Neural cell (in vitro differentiated cells): ENCODE data around the gene TPPP3. TPM values are rescaled to one million over a fixed set of nuclear protein-coding genes. Genes with fewer than 3 reads are reported as not detected.

Experiments
- H2AFZ ChIP-seq: fragments of 200-600, 300-800 bp; sonication (generic), shearing (Covaris generic); 2 replicates; pipeline ENCODE4 v1.6.0; 2014; ENCODE audit warnings: low read depth, mild to moderate bottlenecking, antibody characterized with exemption, low read length, moderate library complexity
- H3F3A ChIP-seq: fragments of 200-600 bp; shearing (Covaris generic); 2 replicates; pipeline ENCODE4 v1.6.1; 2016; ENCODE audit warnings: mild to moderate bottlenecking, moderate library complexity, mixed read lengths, antibody characterized with exemption, low read length; ENCODE audit not compliant: insufficient read depth, poor library complexity, severe bottlenecking
- H3K27ac ChIP-seq: fragments of 200-600, 300-800 bp; sonication (generic), shearing (Covaris generic); 2 replicates; pipeline ENCODE4 v1.5.1; 2014; ENCODE audit warnings: mild to moderate bottlenecking, low read length, moderate library complexity
- H3K27me3 ChIP-seq: fragments of 300-800, 200-600 bp; sonication (generic), shearing (Covaris generic); 2 replicates; pipeline ENCODE4 v1.6.0; 2014; ENCODE audit warnings: mild to moderate bottlenecking, low read depth, low read length, moderate library complexity; ENCODE audit not compliant: insufficient read depth
- H3K36me3 ChIP-seq: fragments of 300-800, 200-600 bp; sonication (generic), shearing (Covaris generic); 2 replicates; pipeline ENCODE4 v1.5.1; 2014; ENCODE audit warnings: mild to moderate bottlenecking, antibody characterized with exemption, low read length, moderate library complexity; ENCODE audit not compliant: insufficient read depth
- H3K4me2 ChIP-seq: fragments of 300-800, 200-600 bp; sonication (generic), shearing (Covaris generic); 2 replicates; pipeline ENCODE4 v1.6.0; 2014; ENCODE audit warnings: mild to moderate bottlenecking, low read length
- H3K4me3 ChIP-seq: fragments of 300-800, 200-600 bp; sonication (generic), shearing (Covaris generic); 2 replicates; pipeline ENCODE4 v1.5.1; 2014; ENCODE audit warnings: mild to moderate bottlenecking, low read length, moderate library complexity
- H3K79me2 ChIP-seq: fragments of 200-600 bp; shearing (Covaris generic); replicated peaks from 2 replicates; pipeline ENCODE4 v1.6.0; 2014; ENCODE audit warnings: mild to moderate bottlenecking, low read length, moderate library complexity; ENCODE audit not compliant: insufficient read depth
- H3K9ac ChIP-seq: fragments of 300-800, 200-600 bp; sonication (generic), shearing (Covaris generic); 2 replicates; pipeline ENCODE4 v1.6.1; 2016; ENCODE audit warnings: mild to moderate bottlenecking, low read length, mixed read lengths
- H3K9me2 ChIP-seq: fragments of 200-600 bp; shearing (Covaris generic); 2 replicates; pipeline ENCODE4 v1.6.1; 2016; ENCODE audit warnings: mild to moderate bottlenecking, low read length, mixed read lengths; ENCODE audit not compliant: insufficient read depth
- H3K9me3 ChIP-seq: fragments of 200-600, 300-800 bp; sonication (generic), shearing (Covaris generic); 2 replicates; pipeline ENCODE4 v1.6.1; 2016; ENCODE audit warnings: mild to moderate bottlenecking, mixed run types, low read length, moderate library complexity, mixed read lengths
- H4K20me1 ChIP-seq: fragments of 200-600 bp; shearing (Covaris generic); 2 replicates; pipeline ENCODE4 v1.6.1; 2016; ENCODE audit warnings: mild to moderate bottlenecking, mixed run types; ENCODE audit not compliant: insufficient read depth
- EP300 ChIP-seq: fragments of 450-650 bp; conservative IDR thresholded peaks from 2 replicates; pipeline ENCODE4 v1.6.1; 2014; ENCODE audit warnings: antibody characterized with exemption, mild to moderate bottlenecking, moderate library complexity; ENCODE audit not compliant: poor library complexity, severe bottlenecking
- EZH2 ChIP-seq: fragments of 200-600, 300-800 bp; shearing (Covaris generic), sonication (generic); IDR thresholded peaks from 2 replicates; pipeline ENCODE4 v1.6.1; 2014; ENCODE audit warnings: antibody characterized with exemption, low read length, borderline replicate concordance, mild to moderate bottlenecking; ENCODE audit not compliant: insufficient read depth, poor library complexity, severe bottlenecking
- MXI1 ChIP-seq: fragments of 450-650 bp; conservative IDR thresholded peaks from 2 replicates; pipeline ENCODE4 v1.6.1; 2014; ENCODE audit warnings: antibody characterized with exemption, mild to moderate bottlenecking; ENCODE audit not compliant: poor library complexity, severe bottlenecking
- POLR2AphosphoS5 ChIP-seq: IDR thresholded peaks from 2 replicates; pipeline ENCODE4 v1.6.1; 2012
- RAD21 ChIP-seq: fragments of 450-650 bp; conservative IDR thresholded peaks from 2 replicates; pipeline ENCODE4 v1.6.1; 2014; ENCODE audit warnings: antibody characterized with exemption, mild to moderate bottlenecking, moderate library complexity
- SMC3 ChIP-seq: fragments of 450-650 bp; conservative IDR thresholded peaks from 2 replicates; pipeline ENCODE4 v1.6.1; 2014; ENCODE audit warnings: antibody characterized with exemption, mild to moderate bottlenecking, moderate library complexity; ENCODE audit not compliant: poor library complexity
- TAF1 ChIP-seq: IDR thresholded peaks from 2 replicates; pipeline ENCODE4 v1.6.1; 2012; ENCODE audit warnings: low read depth
- polyA plus RNA-seq: library from polyadenylated mRNA; depleted of rRNA; stranded (reverse); fragments of >200 nt; gene quantifications from 2 replicates; pipeline ENCODE4 v1.2.3, GENCODE V29; 2014
- TF ChIP-seq, protein P1 (sequence below): fragments of 450-650 bp; IDR thresholded peaks from 2 replicates; pipeline ENCODE4 v1.5.1; 2014; ENCODE audit warnings: antibody characterized with exemption, mild to moderate bottlenecking, moderate library complexity; ENCODE audit not compliant: poor library complexity, severe bottlenecking
- TF ChIP-seq, protein P2 (sequence below): IDR thresholded peaks from 2 replicates; pipeline ENCODE4 v1.6.1; 2012; ENCODE audit warnings: borderline replicate concordance

TPPP3 gene
- polyA plus RNA-seq, 1 donor from 2014 or later: 2.7 TPM

DNA sequence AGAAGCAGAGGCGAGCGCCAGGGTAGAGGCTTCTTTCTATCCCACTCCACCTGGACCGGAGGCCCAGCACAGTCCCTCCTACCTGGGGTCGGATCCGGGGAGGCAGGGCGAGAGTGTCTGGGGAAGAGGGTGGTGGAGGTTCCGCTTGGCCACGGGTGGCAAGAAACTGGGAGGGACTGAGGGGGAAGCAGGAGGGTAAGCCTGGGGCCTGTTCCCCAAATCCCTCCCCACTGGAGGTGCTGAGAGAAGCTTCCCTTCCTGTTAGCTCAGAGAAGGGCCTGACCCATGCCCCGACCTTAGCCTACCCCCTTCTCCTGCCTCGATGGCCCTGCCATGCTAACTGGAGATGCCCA, 1.8 kb upstream of the TPPP3 start:
- Histone ChIP-seq H3K9me3 (no peaks in the 10 kb centered on the region), H3K4me3 (no peak overlapping the region), H3K27me3 (no peaks in the 10 kb centered on the region), H3K9me2 (no peaks in the 10 kb centered on the region), H3K9ac (no peak overlapping the region), H3K36me3 (no peaks in the 10 kb centered on the region), H4K20me1 (no peaks in the 10 kb centered on the region), H3F3A (no peaks in the 10 kb centered on the region), H3K4me2 (no peak overlapping the region), H3K27ac (no peak overlapping the region), H3K79me2 (no peaks in the 10 kb centered on the region), H2AFZ (no peak overlapping the region)
- TF ChIP-seq RAD21: no peak
- TF ChIP-seq, protein P1, sequence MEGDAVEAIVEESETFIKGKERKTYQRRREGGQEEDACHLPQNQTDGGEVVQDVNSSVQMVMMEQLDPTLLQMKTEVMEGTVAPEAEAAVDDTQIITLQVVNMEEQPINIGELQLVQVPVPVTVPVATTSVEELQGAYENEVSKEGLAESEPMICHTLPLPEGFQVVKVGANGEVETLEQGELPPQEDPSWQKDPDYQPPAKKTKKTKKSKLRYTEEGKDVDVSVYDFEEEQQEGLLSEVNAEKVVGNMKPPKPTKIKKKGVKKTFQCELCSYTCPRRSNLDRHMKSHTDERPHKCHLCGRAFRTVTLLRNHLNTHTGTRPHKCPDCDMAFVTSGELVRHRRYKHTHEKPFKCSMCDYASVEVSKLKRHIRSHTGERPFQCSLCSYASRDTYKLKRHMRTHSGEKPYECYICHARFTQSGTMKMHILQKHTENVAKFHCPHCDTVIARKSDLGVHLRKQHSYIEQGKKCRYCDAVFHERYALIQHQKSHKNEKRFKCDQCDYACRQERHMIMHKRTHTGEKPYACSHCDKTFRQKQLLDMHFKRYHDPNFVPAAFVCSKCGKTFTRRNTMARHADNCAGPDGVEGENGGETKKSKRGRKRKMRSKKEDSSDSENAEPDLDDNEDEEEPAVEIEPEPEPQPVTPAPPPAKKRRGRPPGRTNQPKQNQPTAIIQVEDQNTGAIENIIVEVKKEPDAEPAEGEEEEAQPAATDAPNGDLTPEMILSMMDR: no peak
- no peak for TF ChIP-seq SMC3
- TF ChIP-seq MXI1: no peak
- no peak for TF ChIP-seq EP300
- TF ChIP-seq EZH2: no peak
- TF ChIP-seq, protein P2, sequence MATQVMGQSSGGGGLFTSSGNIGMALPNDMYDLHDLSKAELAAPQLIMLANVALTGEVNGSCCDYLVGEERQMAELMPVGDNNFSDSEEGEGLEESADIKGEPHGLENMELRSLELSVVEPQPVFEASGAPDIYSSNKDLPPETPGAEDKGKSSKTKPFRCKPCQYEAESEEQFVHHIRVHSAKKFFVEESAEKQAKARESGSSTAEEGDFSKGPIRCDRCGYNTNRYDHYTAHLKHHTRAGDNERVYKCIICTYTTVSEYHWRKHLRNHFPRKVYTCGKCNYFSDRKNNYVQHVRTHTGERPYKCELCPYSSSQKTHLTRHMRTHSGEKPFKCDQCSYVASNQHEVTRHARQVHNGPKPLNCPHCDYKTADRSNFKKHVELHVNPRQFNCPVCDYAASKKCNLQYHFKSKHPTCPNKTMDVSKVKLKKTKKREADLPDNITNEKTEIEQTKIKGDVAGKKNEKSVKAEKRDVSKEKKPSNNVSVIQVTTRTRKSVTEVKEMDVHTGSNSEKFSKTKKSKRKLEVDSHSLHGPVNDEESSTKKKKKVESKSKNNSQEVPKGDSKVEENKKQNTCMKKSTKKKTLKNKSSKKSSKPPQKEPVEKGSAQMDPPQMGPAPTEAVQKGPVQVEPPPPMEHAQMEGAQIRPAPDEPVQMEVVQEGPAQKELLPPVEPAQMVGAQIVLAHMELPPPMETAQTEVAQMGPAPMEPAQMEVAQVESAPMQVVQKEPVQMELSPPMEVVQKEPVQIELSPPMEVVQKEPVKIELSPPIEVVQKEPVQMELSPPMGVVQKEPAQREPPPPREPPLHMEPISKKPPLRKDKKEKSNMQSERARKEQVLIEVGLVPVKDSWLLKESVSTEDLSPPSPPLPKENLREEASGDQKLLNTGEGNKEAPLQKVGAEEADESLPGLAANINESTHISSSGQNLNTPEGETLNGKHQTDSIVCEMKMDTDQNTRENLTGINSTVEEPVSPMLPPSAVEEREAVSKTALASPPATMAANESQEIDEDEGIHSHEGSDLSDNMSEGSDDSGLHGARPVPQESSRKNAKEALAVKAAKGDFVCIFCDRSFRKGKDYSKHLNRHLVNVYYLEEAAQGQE: no peak
- no peak for TF ChIP-seq TAF1
- TF ChIP-seq POLR2AphosphoS5: no peak

DNA sequence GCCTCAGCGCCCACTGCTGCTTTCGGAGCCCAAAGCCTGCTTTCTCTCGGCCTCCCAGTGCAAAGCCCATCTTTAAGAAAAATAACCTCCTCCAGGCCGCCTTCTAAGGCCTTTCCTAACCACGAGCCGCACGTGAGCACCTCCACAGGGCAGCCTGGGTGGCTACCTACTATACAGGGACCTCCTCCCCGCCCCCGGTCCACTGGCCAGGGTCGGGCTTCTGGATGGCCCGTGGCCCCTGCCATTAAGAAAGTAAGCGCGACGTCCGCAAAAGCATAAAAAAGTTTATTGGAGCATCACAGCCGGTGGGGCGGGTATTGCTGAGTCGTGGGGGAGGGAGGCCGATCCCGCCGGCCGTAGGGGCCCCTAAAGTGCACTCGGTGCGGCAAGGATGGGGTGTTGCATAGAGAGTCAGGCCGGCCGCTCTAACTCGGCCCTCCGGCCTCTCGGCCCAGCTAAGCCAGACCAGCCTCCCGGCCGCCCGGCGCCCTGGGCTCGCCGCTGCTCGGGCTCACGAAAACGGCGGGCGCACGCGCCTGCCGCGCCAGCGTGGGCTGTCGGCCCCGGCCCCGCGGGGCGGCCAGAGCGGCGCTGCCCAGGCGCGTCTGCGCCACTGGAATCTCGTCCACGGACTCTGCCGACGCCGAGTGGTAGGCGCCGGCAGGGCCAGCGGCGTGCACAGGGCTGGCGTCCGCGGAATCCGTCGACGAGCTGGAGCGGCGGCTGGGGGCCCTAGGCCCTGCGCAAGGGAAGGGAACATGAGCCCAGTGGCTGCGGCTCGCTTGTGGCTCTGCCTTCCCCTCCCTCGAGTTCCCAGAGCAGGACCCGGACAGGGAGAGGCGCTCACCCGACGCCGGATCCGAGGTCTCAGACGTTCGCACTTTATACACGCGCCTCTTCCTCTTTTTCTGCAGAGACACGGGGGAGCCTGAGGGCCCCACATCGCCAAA, 1.1 kb upstream of the TPPP3 start:
- no peak overlapping the region for H3K27ac ChIP-seq
- H3K27me3 ChIP-seq: no peaks in the 10 kb centered on the region
- H3K36me3 ChIP-seq: no peaks in the 10 kb centered on the region
- no peaks in the 10 kb centered on the region for H3K9me2 ChIP-seq
- no peak overlapping the region for H3K4me2 ChIP-seq
- no peak overlapping the region for H2AFZ ChIP-seq
- TF ChIP-seq POLR2AphosphoS5: no peak
- TF ChIP-seq, protein P2: no peak
- no peak for TF ChIP-seq EZH2
- TF ChIP-seq EP300: no peak
- TF ChIP-seq TAF1: no peak
- no peak for TF ChIP-seq RAD21
- TF ChIP-seq SMC3: no peak
- TF ChIP-seq MXI1: no peak
- TF ChIP-seq, protein P1: no peak
- no peaks in the 10 kb centered on the region for H3F3A ChIP-seq
- no peak overlapping the region for H3K9ac ChIP-seq
- H3K79me2 ChIP-seq: no peaks in the 10 kb centered on the region
- H4K20me1 ChIP-seq: no peaks in the 10 kb centered on the region
- H3K9me3 ChIP-seq: no peaks in the 10 kb centered on the region
- no peak overlapping the region for H3K4me3 ChIP-seq
